ENCODE measurements around the gene WWOX.

- TF ChIP-seq CTCF (conservative IDR thresholded peaks at IDR 0.05; ENCODE audit: low read depth, low read length) (no peak), EZH2 (IDR thresholded peaks at IDR 0.05; ENCODE audit: borderline replicate concordance, low read depth, low read length, poor library complexity, severe bottlenecking) (no peak)
These were observed 428.8 kb downstream of the WWOX start for GRCh38 chr16:78528265-78528664.

All from A673 (cell line).